Stimulated activated CD8-positive, alpha-beta memory T cell treated with anti-CD3 and anti-CD28 coated beads, Interleukin-4, amount 100 ng/mL, for 1 hour (primary cell): ENCODE data around the gene GCSAM.

Experiments used
- DNase-seq, 2 donors: peaks; one replicate each; pipeline ENCODE4 v3.0.0-alpha.2; 2020; ENCODE audit warnings: low read depth in 2 of 2, low spot score in 1 of 2

The GCSAM gene

GRCh38 chr3:112074616-112075497 is 58.2 kb downstream of the GCSAM start:
- DNase-seq, result no peak

GRCh38 chr3:112074006-112074405 is 59.0 kb downstream of the GCSAM start:
- DNase-seq, result no peak

- peak in 1 of 2 donors; percentile 29 for DNase-seq
Observed at GRCh38 chr3:112072387-112073060, 60.5 kb downstream of the GCSAM start.
